Suppressor macrophage treated with lipopolysaccharide for 1 hour (primary cell): ENCODE results near the gene NDOR1.
A peak's percentile ranks its signal among the peaks of the same experiment; 100 is the strongest.

Source experiments
- DNase-seq, 3 donors: peaks; one replicate each; pipeline ENCODE4 v3.0.0-alpha.2; 2020 to 2022

Gene NDOR1

DNA sequence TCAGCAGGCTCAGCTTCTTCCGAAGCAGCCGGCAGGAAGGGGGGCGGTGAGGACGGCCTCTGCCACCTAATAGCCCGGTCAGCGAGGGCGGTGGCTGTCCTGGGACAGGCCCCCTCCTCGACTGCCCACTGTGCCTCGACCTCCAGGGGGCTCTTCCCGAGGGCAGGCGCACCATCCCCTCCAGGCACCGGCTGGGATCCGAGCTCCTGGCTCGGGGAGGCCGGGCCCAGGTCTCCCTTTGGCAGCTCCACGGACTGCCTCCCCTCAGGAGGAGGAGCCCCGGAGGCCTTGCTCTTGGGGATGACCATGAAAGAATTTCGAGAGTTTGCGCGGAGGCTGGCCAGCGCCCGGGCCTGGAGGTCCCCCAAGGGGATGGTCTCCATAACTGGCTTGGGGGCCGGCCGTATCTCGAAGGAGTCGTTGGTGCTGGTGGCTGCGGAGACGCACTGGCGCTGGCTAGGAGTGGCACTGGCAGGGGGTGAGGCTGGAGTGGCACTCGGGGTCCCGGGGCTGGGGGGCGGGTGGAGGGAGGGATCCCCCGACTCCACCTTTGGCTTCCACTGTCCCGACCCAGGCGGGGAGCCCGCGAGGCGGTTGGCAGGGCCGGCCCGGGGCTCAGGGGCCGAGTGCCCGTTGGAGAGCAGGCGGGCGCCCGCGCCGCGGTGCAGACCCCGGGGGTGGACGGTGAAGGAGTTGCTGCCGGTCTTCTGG lies 5.9 kb upstream of the NDOR1 start:
- peak in 1 of 3 donors; percentile 9 for DNase-seq

DNA sequence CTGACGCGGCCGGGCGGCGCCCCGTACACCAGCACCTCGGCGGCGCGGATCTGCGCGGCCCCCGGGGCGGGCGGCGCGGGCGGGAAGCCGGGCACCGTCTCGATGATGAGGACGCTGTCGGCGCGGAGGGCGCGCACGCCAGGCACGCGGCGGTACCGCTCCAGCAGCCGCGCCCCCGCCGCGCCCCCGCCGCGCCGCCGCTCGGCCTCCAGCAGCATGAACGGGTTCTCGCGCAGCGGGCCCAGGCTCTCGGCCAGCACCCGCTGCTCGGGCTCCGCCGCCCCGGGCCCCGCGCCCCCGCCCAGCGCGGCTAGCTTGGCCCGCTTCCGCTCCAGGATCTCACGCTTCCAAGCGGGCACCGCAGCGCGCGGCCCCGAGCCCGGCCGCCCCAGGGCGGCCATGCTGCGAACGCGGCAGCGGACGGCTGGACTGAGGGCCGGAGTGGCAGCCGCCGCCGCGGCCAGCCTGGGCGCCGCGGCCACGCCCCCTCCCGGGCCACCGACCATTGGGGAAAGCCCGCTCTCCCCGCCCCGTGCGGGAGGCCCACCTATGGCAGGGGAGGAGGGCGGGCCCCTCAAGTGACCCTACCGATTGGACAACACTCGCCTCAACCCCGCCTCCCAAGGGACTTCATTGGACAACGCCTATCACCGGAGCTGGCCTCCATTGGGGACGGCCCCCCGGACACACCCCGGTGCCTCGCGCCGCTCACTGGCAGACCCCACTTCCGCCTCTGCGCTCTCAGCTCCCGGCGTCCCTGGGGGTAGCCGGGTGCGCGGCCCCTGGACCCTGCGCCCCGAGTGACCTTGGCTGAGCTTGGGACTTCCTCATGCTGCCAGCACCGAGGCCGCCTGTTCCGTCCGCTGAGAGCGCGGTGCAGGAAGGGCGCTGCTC lies 4.9 kb upstream of the NDOR1 start, which contains the start of gene TPRN:
Gene TPRN, minus strand, starts transcription at position 431 of the 894 bp plus-strand sequence. Its CDS starts 30 bp downstream, at position 401.
- peak; percentile 99 to 100 (median 99) for DNase-seq

DNA sequence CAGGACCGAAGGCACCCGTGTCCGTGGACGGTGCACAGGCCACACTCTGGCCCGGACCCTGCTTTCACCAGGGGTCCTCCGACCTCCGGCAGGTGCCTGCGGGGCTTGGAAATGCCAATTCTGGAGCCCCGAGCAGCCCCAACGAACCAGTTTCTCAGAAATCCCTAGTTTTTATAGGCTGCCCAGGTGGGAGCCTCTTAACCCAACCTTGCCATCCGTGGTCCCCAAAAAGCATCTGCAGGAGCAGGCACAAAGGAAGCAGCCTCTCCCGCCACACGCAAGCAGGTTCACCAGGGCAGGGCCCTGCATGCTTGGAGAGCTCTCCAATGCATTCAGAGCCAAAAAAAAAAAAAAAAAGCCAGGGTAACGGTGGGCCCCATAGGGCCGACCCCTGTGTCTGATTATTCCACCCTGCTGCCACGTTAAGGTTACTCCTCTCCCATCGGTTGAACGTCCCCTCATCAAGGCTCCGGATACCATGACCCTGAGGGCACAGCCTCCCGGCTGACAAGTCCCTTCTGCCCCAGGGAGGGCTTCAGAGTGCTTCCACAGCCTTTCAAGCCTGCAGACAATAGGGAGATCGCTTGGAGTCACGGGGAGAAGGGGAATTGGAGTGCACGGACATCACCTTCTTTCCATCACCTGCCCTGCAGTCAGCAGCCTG lies 4.2 kb upstream of the NDOR1 start:
- DNase-seq, result no peak

DNA sequence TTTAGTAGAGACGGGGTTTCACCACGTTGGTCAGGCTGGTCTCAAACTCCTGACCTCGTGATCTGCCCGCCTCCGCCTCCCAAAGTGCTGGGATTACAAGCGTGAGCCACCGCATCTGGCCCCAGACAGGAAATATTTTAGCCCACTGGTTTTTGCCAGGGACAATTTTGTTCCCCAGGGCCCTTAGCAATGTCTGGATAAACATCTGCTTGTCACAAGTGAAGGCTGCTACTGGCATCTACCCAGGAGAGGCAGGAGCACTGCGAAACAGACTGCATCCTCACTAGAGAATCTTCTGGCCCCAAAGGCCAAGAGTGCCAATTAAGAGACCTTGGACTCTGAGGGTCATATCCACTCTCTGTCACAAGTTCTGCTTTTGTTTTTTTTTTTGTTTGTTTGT lies 2.5 kb upstream of the NDOR1 start:
- no peak for DNase-seq

DNA sequence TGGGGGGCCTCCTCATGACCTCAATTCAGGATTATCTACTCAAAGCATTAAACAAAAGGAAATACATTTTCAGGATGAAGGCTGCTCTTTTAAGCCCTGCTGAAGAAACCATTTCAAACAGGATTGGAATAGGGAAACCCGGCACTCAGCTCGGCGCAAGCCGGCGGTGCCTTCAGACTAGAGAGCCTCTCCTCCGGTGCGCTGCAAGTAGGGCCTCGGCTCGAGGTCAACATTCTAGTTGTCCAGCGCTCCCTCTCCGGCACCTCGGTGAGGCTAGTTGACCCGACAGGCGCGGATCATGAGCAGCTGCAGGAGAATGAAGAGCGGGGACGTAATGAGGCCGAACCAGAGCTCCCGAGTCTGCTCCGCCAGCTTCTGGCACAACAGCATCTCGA lies 772 bp upstream of the NDOR1 start:
- DNase-seq, result no peak

DNA sequence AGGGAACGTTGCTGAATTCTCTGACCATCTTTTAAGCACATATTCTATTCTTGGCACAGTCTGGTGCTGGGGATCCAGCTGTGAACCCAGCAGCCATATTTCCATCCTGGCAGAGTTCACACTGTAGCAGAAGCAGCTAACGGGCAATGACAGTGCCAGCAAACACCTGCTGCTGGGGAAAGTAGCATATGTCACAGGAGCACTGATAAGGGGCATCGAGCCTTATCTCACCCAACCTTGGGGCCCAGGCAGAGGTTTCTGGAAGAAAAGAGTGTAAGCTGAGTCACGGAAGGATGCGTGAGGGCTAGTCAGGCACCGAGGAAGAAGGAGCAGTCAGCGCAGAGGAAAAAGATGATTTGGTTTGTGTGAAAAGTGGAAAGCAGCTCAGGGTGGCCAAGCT lies 1.1 kb downstream of the NDOR1 start:
- no peak for DNase-seq

DNA sequence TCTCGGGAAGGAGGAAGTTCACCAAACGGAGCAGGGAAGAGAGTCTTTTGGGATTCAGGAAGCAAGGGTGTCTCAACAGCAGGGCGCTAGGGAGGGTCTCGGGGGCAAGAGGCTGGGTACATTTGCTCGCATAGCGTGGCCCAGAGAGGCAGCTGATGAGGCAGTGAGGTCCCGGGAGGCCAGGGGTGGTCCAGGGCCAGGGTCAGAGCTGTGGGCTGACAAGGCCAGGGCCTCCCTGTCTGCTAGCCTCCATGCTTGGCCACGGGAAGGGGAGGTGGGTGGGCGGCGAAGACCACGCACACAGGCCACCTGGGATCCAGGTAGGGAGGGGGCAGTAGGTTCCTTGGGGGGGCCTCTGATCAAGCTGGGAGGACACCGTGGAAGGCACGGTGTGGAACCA lies 6.0 kb downstream of the NDOR1 start:
- DNase-seq, result no peak

DNA sequence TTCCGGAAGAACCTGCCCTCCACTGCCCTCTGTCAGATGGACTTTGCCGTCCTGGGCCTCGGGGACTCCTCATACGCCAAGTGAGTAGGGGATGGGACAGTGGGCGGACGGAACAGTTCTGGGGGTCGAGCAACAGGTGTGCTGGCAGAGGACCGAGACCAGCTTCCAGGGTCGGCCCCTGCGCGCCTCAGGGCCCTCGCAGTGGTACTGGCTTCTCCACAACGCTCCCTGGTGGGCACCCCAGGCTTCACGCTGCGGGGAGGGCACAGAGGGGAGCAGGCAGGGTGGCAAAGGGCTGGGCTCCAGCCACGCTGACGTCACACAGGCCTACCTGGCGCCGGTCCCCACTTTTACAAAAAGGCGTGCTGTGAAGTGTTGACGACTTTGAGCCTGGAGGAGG lies 7.0 kb downstream of the NDOR1 start:
- DNase-seq, result no peak

DNA sequence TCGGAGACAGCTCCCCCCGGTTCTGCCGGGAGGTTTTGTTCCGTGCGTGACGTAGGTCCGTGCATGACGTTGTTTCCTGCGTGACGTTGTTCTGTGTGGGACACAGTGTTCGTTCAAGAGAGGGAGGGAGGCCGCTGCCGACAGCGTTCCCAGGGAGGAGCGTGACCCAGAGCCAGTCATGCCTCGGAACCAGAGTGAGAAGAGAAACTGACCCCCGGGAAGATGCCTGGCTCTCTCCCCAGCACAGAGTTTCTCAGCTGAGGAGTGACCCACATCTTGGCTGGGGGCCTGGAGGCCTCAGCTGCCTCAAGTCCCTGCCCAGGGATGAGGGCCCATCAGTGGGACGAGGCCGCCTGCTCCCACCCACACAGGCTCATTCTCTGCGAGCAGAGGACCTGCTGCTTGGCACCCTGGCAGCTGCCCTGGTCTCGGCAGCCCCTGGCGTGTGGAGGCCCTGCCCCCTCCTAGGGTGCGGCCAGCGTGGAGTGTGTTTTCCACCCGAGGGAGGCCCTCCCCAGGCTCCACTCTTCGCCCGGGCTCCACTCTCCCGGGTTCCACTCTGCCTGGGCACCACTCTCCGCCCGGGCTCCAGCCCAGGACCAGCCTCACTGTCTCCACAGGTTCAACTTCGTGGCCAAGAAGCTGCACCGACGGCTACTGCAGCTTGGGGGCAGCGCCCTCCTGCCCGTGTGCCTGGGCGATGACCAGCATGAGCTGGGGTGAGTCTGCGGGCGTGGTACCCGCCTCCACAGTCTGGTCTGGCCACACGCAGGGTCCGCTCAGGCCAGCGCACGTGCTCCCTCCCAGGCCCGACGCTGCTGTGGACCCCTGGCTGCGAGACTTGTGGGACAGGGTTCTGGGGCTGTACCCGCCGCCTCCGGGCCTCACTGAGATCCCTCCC lies 7.9 kb downstream of the NDOR1 start:
- no peak for DNase-seq

DNA sequence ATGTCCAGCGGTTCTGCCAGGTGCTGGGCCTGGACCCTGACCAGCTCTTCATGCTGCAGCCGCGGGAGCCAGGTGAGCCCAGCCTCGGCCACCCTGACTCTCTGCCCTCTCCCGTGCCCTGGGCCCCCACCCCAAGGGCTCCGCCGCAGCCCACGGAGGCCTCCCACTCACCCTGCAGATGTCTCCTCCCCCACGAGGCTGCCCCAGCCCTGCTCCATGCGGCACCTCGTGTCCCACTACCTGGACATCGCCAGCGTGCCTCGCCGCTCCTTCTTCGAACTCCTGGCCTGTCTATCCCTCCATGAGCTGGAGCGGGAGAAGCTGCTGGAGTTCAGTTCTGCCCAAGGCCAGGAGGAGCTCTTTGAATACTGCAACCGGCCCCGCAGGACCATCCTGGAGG lies 9.1 kb downstream of the NDOR1 start:
- DNase-seq, result no peak

DNA sequence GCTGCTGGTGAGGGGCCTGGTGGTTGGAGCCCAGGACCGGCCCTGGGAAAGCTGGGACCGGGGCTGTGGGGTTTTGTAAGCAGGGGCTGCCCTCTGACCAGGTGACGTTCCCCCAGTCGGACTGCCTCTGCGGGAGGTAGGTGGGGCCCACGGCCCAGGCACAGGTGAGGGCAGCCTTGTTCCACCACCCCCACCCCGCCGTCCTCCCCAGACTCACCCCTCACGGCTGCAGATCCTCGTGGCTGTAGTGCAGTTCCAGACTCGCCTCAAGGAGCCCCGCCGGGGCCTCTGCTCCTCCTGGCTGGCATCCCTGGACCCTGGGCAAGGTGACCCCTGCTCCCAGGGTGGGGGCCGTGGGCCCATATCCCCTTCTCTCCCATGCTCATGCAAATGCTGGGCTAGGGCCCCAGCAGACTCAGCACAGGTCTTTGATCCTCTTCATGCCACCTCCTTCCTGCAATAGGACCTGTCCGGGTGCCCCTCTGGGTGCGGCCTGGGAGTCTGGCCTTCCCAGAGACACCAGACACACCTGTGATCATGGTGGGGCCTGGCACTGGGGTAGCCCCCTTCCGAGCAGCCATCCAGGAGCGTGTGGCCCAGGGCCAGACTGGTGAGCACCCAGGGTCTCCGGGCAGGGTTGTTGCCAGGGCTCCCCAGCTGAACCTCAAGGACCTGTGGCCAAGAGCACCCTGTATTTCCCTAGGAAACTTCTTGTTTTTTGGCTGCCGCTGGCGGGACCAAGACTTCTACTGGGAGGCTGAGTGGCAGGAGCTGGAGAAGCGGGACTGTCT lies 9.9 kb downstream of the NDOR1 start:
- no peak for DNase-seq

DNA sequence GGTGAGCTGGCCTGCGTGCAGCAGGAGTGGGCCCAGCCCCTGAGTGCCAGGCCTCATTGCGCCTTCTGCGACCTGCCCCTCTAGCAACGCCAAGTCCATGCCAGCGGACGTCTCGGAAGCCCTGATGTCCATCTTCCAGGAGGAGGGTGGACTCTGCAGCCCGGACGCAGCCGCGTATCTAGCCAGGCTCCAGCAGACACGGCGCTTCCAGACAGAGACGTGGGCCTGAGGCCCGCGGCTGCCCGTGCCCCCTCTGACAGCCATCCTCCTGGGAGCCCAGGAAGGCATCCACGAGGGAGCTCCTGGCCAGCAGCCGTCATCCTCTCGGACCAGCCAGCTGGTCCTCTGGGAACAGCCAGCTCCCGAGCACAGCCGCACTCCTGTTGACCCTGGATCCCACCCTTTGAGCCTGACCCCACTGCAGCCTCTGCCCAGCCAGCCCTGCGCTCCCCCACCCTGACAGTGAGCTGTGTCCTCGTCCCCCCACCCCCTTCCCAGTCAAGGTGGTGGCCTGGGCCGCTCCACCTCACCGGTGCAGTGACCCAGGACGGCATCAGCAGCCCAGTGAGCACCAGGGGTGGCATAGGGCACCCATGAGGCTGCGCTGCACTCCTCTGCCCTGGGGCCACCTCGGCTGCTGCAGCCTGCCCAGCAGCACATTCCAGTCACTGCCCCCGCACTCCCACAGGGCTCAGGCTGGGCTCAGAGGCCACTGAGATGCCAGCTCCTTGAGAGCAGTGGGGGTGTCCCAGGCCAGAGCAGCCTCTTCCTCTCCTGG lies 10.9 kb downstream of the NDOR1 start:
- DNase-seq, result no peak

DNA sequence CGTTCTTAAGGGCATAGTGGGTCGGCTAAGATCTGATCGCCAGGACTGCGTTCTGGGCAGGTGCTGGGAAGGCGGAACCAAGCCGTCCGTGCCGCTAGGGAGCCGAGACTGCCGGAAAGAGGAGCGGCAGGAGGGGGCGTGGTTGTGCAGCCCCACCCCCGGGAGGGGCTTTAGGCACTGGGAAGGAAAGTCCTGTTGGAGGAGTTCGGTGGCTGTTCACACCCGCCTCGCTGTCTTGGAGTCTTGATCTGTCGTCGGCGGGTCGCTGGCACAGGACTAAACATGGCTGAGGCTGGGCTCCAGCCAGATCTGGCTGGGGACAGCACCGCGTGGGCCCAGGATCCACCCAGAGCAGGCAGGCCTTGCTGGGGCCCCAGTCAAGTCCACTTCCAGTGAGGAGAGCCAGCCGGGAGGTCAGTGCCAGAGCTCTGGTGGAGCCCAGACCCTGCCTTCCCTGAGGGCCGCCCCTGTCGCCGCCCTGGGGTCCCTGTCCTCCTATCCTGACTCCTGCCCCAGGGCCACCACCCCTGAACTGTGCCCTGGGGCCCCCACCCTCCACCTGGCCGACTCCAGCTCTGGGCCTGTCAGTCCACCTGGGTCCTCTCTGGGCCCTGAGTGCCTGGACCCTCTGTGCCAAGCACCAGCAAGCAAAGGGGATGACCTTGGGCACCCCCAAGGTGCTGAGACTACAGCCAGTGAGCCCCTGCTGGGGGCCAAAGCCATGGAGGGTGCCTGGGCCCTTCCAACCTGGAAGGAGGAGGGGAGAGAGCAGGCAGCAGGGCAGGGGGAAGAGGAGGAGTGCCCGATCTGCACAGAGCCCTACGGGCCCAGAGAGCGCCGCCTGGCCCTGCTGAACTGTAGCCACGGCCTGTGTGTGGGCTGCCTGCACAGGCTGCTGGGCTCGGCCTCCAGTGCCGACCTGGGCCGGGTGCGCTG lies 12.0 kb downstream of the NDOR1 start:
- DNase-seq, result peak in 1 of 3 donors; percentile 32

DNA sequence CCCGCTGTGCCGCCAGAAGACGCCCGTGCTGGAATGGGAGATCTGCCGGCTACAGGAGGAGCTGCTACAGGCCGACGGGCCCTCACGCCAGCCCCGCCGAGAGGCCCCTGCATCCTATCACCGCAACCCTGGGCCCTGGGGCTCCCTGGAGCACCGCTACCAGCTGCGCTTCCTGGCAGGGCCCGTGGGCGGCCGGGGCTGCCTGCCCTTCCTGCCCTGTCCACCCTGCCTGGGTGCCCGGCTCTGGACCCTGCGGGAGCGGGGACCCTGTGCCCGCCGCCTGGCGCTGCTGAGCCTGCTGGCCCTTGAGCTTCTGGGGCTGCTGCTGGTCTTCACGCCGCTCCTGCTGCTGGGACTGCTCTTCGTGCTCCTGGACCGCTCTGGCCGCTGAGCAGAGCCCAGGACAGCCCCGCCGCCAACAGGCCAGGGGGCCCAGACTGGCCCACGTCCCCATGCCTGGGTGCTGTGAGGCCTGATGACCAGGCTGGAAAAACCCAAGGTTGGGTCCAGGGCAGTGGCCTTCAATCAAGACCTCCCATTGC lies 12.8 kb downstream of the NDOR1 start:
- DNase-seq, result no peak

DNA sequence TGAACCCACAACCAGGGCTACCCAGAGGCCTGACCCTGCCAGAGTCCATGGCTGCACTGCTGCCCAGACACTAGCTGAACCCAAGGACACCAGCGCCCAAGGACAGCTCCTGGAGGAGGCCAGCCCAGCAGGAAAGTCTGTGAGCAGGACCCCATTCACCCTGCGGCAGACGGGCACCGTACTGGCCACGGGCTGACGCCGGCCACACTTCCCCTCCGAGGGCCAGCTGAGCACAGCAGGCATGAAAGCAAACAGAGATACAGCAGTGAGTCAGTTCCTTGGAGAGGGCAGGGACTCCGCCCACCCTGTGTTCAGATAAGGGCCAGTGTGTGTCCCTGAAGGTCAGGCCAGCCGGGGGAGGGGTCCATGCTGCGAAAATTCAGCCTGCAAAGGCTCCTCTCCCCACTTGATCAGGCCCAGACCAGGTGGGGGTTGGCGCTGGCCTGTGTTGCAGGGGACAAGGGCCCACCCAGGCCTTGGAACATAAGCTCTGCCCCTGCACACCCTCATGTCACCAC lies 13.3 kb downstream of the NDOR1 start:
- DNase-seq, result peak; percentile 58 to 66 (median 59)

DNA sequence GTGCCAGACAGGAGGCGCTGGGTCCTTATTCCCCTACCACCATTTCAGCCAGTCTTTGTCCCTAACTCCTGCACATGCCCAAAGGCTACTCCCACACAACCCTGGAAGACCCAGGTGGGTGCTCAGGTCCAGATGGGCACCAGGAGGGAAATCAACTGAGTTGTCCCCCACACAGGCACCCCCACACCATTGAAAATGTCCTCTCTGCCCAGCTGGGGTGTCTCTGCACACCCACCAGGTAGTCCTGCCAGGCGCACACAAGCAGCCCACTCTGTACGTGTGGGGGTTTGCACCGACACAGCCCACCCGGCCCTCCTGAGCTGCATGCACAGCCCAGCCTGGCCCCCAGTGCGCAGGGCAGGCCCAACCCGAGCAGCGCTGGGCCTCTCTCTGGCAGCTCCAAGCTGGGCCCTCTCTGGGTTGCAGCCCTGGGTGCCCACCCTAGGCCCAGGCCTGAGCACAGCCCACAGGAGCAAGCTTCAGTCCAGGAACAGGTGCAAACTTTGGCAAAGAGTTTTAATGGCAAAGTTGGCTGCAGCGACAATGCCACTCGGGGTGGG lies 14.3 kb downstream of the NDOR1 start:
- DNase-seq, result no peak

DNA sequence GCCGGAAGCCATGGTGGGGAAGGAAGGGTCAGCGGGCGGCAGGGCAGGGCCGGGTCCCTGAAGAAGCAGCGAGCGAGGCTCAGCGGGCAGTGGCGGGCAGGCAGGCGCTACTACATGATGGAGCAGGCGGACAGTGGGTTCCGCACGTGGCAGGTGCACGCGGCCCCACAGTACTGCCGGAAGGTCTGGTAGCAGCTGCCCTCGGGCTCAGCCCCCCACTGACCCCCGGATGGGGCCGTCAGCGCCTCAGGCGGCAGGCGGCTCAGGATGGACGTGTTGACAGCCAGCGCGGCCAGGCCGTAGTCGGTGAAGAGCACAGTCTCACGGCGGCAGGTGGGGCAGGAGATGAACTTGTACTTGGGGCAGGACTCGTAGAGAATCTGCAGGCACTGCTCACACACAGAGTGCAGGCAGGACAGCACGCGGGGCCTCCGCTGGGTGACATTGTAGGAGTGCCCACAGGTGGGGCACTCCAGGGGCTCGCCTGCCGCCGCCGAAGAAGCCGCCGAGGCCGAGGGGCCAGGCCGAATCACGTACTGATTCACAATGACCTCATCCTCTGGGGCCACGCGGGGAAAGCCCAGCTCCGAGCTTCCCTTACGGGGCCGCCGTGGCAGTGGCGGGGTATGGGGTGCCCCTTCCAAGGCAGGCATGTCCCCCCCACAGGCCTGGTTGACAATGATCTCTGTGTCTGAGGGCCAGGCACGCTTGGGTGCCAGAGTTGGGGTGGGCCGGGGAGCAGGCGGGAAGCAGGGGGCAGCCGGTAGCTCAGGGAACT lies 15.0 kb downstream of the NDOR1 start:
- peak in 2 of 3 donors; percentile 24 to 38 for DNase-seq

DNA sequence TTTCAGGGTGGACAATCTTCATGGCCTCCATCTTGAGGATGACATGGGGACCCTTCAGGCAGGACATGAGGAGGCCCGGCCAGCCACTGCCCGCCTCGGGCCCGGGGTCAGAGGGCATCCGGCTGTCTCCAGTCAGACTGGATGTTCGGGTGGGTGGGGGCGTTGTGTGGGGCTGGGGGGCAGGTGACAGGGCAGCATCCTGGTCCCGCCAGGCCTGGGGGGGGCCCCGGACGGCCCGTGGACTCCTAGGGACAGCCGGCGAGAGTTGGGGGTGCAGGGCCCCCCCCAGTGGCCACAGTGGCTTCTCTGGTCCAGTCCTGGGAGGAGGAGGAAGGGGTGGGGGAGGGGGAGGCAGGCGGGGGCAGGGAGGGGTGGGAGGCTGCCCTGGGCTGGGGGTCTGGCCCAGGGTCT lies 15.6 kb downstream of the NDOR1 start:
- DNase-seq, result no peak
